ENCODE data around the gene CKS1B.

The CKS1B gene

GRCh38 chr1:154951901-154952657 lies 22.4 kb upstream of the CKS1B start:
- no peak overlapping the region for H3K4me3 ChIP-seq (ENCODE audit: low read depth, low read length)

GRCh38 chr1:154952664-154953063 lies 21.8 kb upstream of the CKS1B start:
- no peak for TF ChIP-seq CTCF (IDR thresholded peaks at IDR 0.05; ENCODE audit: borderline replicate concordance, insufficient read depth, low read depth, low read length)
- H3K4me3 ChIP-seq (ENCODE audit: low read depth, low read length) = no peak overlapping the region

More at GRCh38 chr1:154951901-154952657, 22.4 kb upstream of the CKS1B start:
- TF ChIP-seq CTCF (IDR thresholded peaks at IDR 0.05; ENCODE audit: borderline replicate concordance, insufficient read depth, low read depth, low read length) = no peak

GRCh38 chr1:154953611-154954038 lies 20.9 kb upstream of the CKS1B start:
- TF ChIP-seq CTCF (IDR thresholded peaks at IDR 0.05; ENCODE audit: borderline replicate concordance, insufficient read depth, low read depth, low read length) = no peak

GRCh38 chr1:154954541-154954940 lies 19.9 kb upstream of the CKS1B start:
- peak overlapping the region; percentile 0 for H3K4me3 ChIP-seq (ENCODE audit: low read depth, low read length)
- no peak for TF ChIP-seq CTCF (IDR thresholded peaks at IDR 0.05; ENCODE audit: borderline replicate concordance, insufficient read depth, low read depth, low read length)

More at GRCh38 chr1:154953611-154954038, 20.9 kb upstream of the CKS1B start:
- no peak overlapping the region for H3K4me3 ChIP-seq (ENCODE audit: low read depth, low read length)

GRCh38 chr1:154955039-154955717 lies 19.3 kb upstream of the CKS1B start:
- H3K4me3 ChIP-seq (ENCODE audit: low read depth, low read length) = peak overlapping the region; percentile 67
- TF ChIP-seq CTCF (IDR thresholded peaks at IDR 0.05; ENCODE audit: borderline replicate concordance, insufficient read depth, low read depth, low read length) = no peak

GRCh38 chr1:154955718-154956543 lies 18.6 kb upstream of the CKS1B start, which contains the start of gene PBXIP1:
TSS of gene PBXIP1 (minus strand) at chr1:154956099. CDS start at chr1:154953721, 2,378 bp downstream.
- TF ChIP-seq CTCF (IDR thresholded peaks at IDR 0.05; ENCODE audit: borderline replicate concordance, insufficient read depth, low read depth, low read length) = no peak
- peak within 1 kb of the TSS; percentile 67 for H3K4me3 ChIP-seq (ENCODE audit: low read depth, low read length)
